AG04449 (cell line): Measurements from ENCODE around the gene SOX1.

Experiments
- CTCF ChIA-PET: fragments of 350-600 bp; formaldehyde crosslinking; extraction: SDS; loops from one replicate; lab custom pipeline; 2021; ENCODE audit warnings: antibody characterized with exemption; lab: Yijun Ruan, JAX
- POLR2A ChIA-PET: fragments of 400-600, 350-600 bp; formaldehyde crosslinking; extraction: SDS; loops from one replicate; lab custom pipeline; 2020; ENCODE audit warnings: antibody characterized with exemption, inconsistent platforms; lab: Yijun Ruan, JAX
- DNase-seq: peaks from one replicate; pipeline ENCODE4 v3.0.0-alpha.2; 2010; ENCODE audit warnings: low read depth, low spot score
- H3K4me3 ChIP-seq: 2 replicates; pipeline ENCODE4 v1.5.1; 2011; ENCODE audit warnings: low read depth, mild to moderate bottlenecking, control low read depth, low read length
- CTCF ChIP-seq: IDR thresholded peaks from one replicate; pipeline ENCODE4 v1.5.1; 2011; ENCODE audit warnings: mild to moderate bottlenecking, moderate library complexity, low read length, control low read depth, inconsistent platforms; ENCODE audit not compliant: insufficient read depth; ENCODE audit errors: missing control alignments

The SOX1 gene

GRCh38 chr13:112065867-112066623, 904 bp upstream of the SOX1 start:
- ChIA-PET POLR2A (no interaction called here), CTCF (no interaction called here)
- no peak for TF ChIP-seq CTCF
- no peak for DNase-seq
- H3K4me3 ChIP-seq = no peak overlapping the region; the same call in 1 of the 2 replicates

- TF ChIP-seq CTCF = no peak
- ChIA-PET CTCF (no interaction called here), POLR2A (no interaction called here)
- no peak overlapping the region for H3K4me3 ChIP-seq
- DNase-seq = no peak
Observed at GRCh38 chr13:112066624-112067004, 335 bp upstream of the SOX1 start.

GRCh38 chr13:112067871-112068539, 1.1 kb downstream of the SOX1 start:
- TF ChIP-seq CTCF = no peak
- ChIA-PET POLR2A (no interaction called here), CTCF (no interaction called here)
- no peak for DNase-seq
- no peak overlapping the region for H3K4me3 ChIP-seq

- no peak overlapping the region for H3K4me3 ChIP-seq
- POLR2A ChIA-PET = no interaction called here
- no peak for DNase-seq
- TF ChIP-seq CTCF = no peak
- CTCF ChIA-PET = no interaction called here
Observed at GRCh38 chr13:112068540-112069060, 1.7 kb downstream of the SOX1 start.

GRCh38 chr13:112069061-112069844, 2.3 kb downstream of the SOX1 start:
- CTCF ChIA-PET = no interaction called here
- DNase-seq = no peak
- H3K4me3 ChIP-seq = no peak overlapping the region
- no peak for TF ChIP-seq CTCF
- POLR2A ChIA-PET = no interaction called here

GRCh38 chr13:112069845-112070251, 2.9 kb downstream of the SOX1 start:
- no peak for TF ChIP-seq CTCF
- POLR2A ChIA-PET = no interaction called here
- DNase-seq = no peak
- H3K4me3 ChIP-seq = no peak overlapping the region
- CTCF ChIA-PET = no interaction called here
